GM19193 (cell line): ENCODE results near the gene PCDHGA10.
"Not testable (repeated sequence)": the region's sequence is repeated elsewhere in the genome, so short reads cannot be mapped to it uniquely, and the experiment has no call there.

Experiments used
- POLR2A ChIP-seq: IDR thresholded peaks from 4 replicates; pipeline ENCODE4 v1.6.1; 2011; ENCODE audit not compliant: insufficient read depth, insufficient read length; ENCODE audit errors: extremely low read depth

PCDHGA10 gene

DNA sequence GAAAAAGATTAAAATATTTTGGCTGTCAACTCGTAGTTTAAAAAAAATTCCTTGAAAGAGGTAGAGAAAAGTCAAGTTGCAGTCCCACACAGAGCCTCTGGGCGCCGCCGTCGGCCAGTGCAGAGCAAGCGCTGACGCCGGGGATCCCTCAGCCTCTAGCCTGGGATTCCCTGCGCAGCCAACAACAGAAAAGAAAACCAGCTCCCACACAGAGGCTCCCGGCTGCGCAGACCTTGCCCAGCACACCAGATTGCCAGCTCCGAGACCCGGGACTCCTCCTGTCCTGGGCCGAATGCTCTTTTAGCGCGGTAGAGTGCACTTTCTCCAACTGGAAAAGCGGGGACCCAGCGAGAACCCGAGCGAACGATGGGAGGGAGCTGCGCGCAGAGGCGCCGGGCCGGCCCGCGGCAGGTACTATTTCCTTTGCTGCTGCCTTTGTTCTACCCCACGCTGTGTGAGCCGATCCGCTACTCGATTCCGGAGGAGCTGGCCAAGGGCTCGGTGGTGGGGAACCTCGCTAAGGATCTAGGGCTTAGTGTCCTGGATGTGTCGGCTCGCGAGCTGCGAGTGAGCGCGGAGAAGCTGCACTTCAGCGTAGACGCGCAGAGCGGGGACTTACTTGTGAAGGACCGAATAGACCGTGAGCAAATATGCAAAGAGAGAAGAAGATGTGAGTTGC lies 4.8 kb downstream of the PCDHGA10 start, which contains the start of gene PCDHGB7:
PCDHGB7 (plus strand) TSS at position 184 of the 679 bp plus-strand sequence; CDS start at position 367, 183 bp downstream.
- TF ChIP-seq POLR2A: not testable (repeated sequence)

GRCh38 chr5:141419074-141419880 lies 6.5 kb downstream of the PCDHGA10 start:
- TF ChIP-seq POLR2A: no peak

- TF ChIP-seq POLR2A: no peak
Observed at GRCh38 chr5:141420855-141421488, 8.2 kb downstream of the PCDHGA10 start, which contains the start of gene PCDHGA11. Gene PCDHGA11, plus strand, starts transcription at chr5:141421051. Its CDS starts 177 bp downstream, at chr5:141421228.

- no peak for TF ChIP-seq POLR2A
Observed at GRCh38 chr5:141421489-141421855, 8.7 kb downstream of the PCDHGA10 start.

DNA sequence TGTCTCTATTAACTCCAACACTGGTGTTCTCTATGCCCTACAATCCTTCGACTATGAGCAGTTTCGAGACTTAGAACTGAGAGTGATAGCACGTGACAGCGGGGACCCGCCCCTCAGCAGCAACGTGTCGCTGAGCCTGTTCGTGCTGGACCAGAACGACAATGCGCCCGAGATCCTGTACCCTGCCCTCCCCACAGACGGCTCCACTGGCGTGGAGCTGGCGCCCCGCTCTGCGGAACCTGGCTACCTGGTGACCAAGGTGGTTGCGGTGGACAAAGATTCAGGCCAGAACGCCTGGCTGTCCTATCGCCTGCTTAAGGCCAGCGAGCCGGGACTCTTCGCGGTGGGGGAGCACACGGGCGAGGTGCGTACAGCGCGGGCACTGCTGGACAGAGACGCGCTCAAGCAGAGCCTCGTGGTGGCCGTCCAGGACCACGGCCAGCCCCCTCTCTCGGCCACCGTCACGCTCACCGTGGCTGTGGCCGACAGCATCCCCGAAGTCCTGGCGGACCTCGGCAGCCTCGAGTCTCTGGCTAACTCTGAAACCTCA lies 10.0 kb downstream of the PCDHGA10 start:
- no peak for TF ChIP-seq POLR2A

GRCh38 chr5:141427783-141428426 lies 15.1 kb downstream of the PCDHGA10 start:
- no peak for TF ChIP-seq POLR2A

DNA sequence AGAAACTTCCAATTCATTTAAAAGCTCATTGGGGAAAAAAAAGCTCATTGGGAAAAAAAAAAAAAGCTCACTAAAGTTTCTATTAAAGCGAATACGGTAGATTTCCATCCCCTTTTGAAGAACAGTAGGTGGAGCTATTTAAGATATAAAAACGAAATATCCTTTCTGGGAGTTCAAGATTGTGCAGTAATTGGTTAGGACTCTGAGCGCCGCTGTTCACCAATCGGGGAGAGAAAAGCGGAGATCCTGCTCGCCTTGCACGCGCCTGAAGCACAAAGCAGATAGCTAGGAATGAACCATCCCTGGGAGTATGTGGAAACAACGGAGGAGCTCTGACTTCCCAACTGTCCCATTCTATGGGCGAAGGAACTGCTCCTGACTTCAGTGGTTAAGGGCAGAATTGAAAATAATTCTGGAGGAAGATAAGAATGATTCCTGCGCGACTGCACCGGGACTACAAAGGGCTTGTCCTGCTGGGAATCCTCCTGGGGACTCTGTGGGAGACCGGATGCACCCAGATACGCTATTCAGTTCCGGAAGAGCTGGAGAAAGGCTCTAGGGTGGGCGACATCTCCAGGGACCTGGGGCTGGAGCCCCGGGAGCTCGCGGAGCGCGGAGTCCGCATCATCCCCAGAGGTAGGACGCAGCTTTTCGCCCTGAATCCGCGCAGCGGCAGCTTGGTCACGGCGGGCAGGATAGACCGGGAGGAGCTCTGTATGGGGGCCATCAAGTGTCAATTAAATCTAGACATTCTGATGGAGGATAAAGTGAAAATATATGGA lies 17.7 kb downstream of the PCDHGA10 start, which contains the start of gene PCDHGA12:
PCDHGA12 (plus strand) TSS at position 176 of the 782 bp plus-strand sequence; CDS start at position 429, 253 bp downstream.
- no peak for TF ChIP-seq POLR2A

- no peak for TF ChIP-seq POLR2A
Observed at GRCh38 chr5:141431286-141431685, 18.5 kb downstream of the PCDHGA10 start.

- TF ChIP-seq POLR2A: no peak
Observed at GRCh38 chr5:141434006-141434405, 21.2 kb downstream of the PCDHGA10 start.

- no peak for TF ChIP-seq POLR2A
Observed at GRCh38 chr5:141437221-141437620, 24.4 kb downstream of the PCDHGA10 start.

DNA sequence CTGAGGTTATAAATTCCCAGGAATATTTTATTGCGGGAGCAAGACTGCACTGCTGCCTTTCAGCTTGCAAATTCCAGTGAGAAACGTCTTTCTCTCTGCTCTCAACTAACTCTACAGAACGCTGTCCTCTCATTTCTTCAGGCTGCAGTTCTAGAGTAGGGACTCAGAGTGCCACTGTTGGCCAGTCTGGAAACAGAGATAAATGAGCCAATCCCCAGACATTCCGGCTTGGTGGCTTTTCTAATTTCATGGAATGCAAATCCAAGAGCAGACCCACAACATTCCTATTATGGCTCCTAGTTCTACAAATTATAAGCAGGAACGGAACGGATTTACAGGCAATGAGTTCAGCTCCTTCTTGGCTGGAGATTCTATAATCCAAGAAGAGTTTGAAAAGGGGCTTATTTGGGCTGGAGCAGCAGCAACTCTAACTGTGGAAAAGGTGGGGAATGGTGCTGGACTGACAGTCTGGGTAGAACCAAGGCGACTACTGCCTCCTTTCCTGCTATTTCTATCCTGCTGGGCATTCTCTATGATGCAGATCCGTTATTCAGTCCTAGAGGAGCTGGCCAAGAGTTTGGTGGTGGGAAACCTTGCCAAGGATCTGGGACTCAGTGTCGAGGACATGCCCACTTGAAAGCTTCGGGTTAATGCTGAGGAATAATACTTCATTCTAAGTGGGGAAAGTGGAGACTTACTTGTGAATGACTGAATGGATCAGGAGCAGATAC lies 26.8 kb downstream of the PCDHGA10 start:
- no peak for TF ChIP-seq POLR2A

- TF ChIP-seq POLR2A: no peak
Observed at GRCh38 chr5:141440341-141440740, 27.6 kb downstream of the PCDHGA10 start.

DNA sequence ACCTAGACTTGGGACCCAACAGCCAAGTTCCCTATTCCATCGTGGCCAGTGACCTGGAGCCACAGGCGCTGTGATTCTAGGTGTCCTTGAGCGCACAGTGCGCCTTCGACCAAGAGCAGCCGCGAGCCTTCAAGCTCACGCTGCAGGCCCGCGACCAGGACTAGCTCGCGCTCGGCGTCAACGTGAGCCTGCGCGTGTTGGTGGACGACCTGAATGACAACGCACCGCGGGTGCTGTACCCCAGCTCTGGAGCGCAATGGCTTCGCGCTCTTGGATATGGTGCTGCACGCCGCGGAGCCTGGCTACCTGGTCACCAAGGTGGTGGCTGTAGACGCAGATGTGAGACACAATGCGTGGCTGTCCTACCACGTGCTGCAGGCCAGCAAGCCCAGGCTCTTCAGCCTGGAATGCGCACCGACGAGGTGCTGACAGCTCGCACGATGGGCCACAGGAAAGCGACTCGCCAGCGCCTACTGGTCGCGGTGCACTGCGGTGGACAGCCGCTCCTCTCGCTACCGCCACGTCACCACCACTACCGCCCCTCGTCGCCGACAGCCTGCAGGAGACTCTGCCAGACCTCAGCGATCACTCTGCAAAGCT lies 28.9 kb downstream of the PCDHGA10 start:
- TF ChIP-seq POLR2A: no peak

DNA sequence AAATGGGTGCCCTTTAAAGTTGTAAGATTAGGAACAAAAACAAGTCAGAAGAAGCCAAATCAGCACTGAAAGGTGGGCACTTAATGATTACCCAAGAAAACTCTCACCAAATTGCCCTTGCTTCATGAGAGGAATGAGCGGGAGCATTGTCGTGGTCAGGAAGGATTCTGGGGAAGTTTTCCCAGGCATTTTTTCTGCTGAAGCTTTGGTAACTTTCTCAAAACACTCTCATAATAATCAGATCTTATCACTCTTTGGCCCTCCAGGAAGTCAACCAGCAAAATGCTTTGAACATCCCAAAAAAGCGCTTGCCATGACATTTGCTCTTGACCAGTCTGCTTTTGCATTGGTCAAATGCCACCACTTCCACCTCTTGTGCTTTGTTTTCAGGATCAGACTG lies 52.6 kb downstream of the PCDHGA10 start:
- TF ChIP-seq POLR2A: no peak
